Stomach (tissue), 9 donors: ENCODE data around the gene ZFP14. TPM values are rescaled to one million over a fixed set of nuclear protein-coding genes. Genes with fewer than 3 reads are reported as not detected.
A peak's percentile ranks its signal among the peaks of the same experiment; 100 is the strongest.

Experiments used
- DNase-seq, 2 donors: peaks; one replicate each; pipeline versions ENCODE4 v3.0.0 to v3.0.0-alpha.2; 2013 to 2019
- H3K27ac ChIP-seq, 5 donors: fragments of 200-600 bp in 4 of 5; sonication (generic) in 4 of 5; one replicate each; pipeline ENCODE4 v1.5.1; 2013 to 2019; ENCODE audit warnings: mild to moderate bottlenecking in 1 of 5, moderate library complexity in 1 of 5
- H3K27me3 ChIP-seq, 3 donors: fragments of 200-600 bp; sonication (generic); one replicate each; pipeline ENCODE4 v1.5.1; 2017 to 2019; ENCODE audit warnings: mixed run types in 1 of 3
- H3K36me3 ChIP-seq, 4 donors: fragments of 200-600 bp; sonication (generic); 1 replicate in 3 of 4; 2 replicates in 1 of 4; pipeline ENCODE4 v1.5.1; 2016 to 2019
- H3K4me1 ChIP-seq, 4 donors: fragments of 200-600 bp; sonication (generic); one replicate each; pipeline ENCODE4 v1.5.1; 2016 to 2019
- H3K4me3 ChIP-seq, 4 donors: fragments of 200-600 bp; sonication (generic) in 3 of 4; one replicate each; pipeline ENCODE4 v1.5.1; 2016 to 2019; ENCODE audit warnings: mild to moderate bottlenecking in 1 of 4
- H3K9me3 ChIP-seq, 4 donors: fragments of 200-600 bp; sonication (generic); one replicate each; pipeline ENCODE4 v1.5.1; 2016 to 2019
- CTCF ChIP-seq, 7 experiments: fragments of 450-650 bp in 4 of 7; fragments of 200-600 bp in 3 of 7; sonication (generic) in 3 of 7; IDR thresholded peaks; one replicate each; pipeline ENCODE4 v1.5.1; 2016 to 2019; ENCODE audit warnings: antibody characterized with exemption in 7 of 7, control low read depth in 2 of 7, mild to moderate bottlenecking in 1 of 7
- EP300 ChIP-seq: sonication (generic); formaldehyde crosslinking; IDR thresholded peaks from one replicate; pipeline ENCODE4 v1.6.1; 2017; ENCODE audit warnings: antibody characterized with exemption
- POLR2A ChIP-seq, 4 donors: fragments of 450-650 bp; IDR thresholded peaks; one replicate each; pipeline ENCODE4 v1.6.1; 2016; ENCODE audit warnings: antibody characterized with exemption in 4 of 4, control low read depth in 2 of 4, mild to moderate bottlenecking in 1 of 4, moderate library complexity in 1 of 4
- POLR2AphosphoS5 ChIP-seq, 3 donors: sonication (generic); formaldehyde crosslinking; IDR thresholded peaks; one replicate each; pipeline ENCODE4 v1.6.1; 2016; ENCODE audit warnings: antibody characterized with exemption in 3 of 3
- WGBS, 5 donors: extraction: QIAGEN DNeasy Blood & Tissue Kit in 3 of 5; methylation state at CpG; one replicate each; pipeline versions ENCODE4 v1.1.5 to v1.1.7; 2013 to 2018; 5-methylcytosine and 5-hydroxymethylcytosine counted together
- intact Hi-C: fragments of 100-400 bp; cut with DNase I; formaldehyde crosslinking; loops from one replicate; pipeline ENCODE4 v1.15.1; 2023; ENCODE audit warnings: low total_unique reads
- polyA plus RNA-seq, 3 donors: library from polyadenylated mRNA; stranded (reverse); fragments of 200-250 nt; gene quantifications; one replicate each; pipeline ENCODE4 v1.2.3, GENCODE V29; 2013
- total RNA-seq, 5 donors: library from RNA; depleted of rRNA; stranded (reverse); fragments of >200 nt; gene quantifications; one replicate each; pipeline versions ENCODE4 v1.1.0 to v1.2.3, GENCODE V29; 2014 to 2016
- donor health status: healthy with polysubstance abuse.
- donor health status: Bipolar disorder and iron deficiency.
- donor health status: healthy.

The ZFP14 gene
- total and polyA plus RNA-seq, 8 donors = 0.29 to 9.2 (median 2.7) TPM

GRCh38 chr19:36420961-36421748 is 42.2 kb upstream of the ZFP14 start:
- intact Hi-C loops = no loop called here
- 9 to 16% (median 14%) methylated on average over 21 to 60 of the region's 61 CpGs for WGBS, 5 donors
- peaks cover 0 to under 1% (median 0%) of the 10 kb centered on the region in 4 donors for H3K36me3 ChIP-seq
- peak overlapping the region in 3 of 5 donors; percentile 38 to 55 (median 50) for H3K27ac ChIP-seq
- peak overlapping the region; percentile 35 to 52 (median 44) for H3K4me3 ChIP-seq
- H3K27me3 ChIP-seq = peaks cover 0 to 23% (median 8%) of the 10 kb centered on the region in 3 donors
- peaks cover 4 to 61% (median 23%) of the 10 kb centered on the region in 4 donors for H3K9me3 ChIP-seq
- H3K4me1 ChIP-seq = peaks cover 9 to 29% (median 20%) of the 10 kb centered on the region in 4 donors
- peak in 1 of 2 donors; percentile 81 for DNase-seq
- no peak for TF ChIP-seq EP300
- TF ChIP-seq POLR2AphosphoS5 (IDR thresholded peaks at IDR 0.05) = no peak
- TF ChIP-seq POLR2A (IDR thresholded peaks at IDR 0.05) = no peak
- TF ChIP-seq CTCF (IDR thresholded peaks at IDR 0.05) = no peak

- H3K9me3 ChIP-seq = peaks cover 4 to 49% (median 25%) of the 10 kb centered on the region in 4 donors
- H3K4me1 ChIP-seq = peaks cover 9 to 29% (median 20%) of the 10 kb centered on the region in 4 donors
- 1 to 2% (median 1%) methylated on average over 54 to 70 of the region's 70 CpGs for WGBS, 5 donors
- intact Hi-C loops = no loop called here
- H3K27me3 ChIP-seq = peaks cover 0 to 23% (median 8%) of the 10 kb centered on the region in 3 donors
- DNase-seq = peak; percentile 58 to 96
- H3K27ac ChIP-seq = peak within 1 kb of the TSS; percentile 79 to 90 (median 85)
- H3K4me3 ChIP-seq = peak within 1 kb of the TSS; percentile 60 to 71 (median 66)
- TF ChIP-seq CTCF (IDR thresholded peaks at IDR 0.05) = no peak
- TF ChIP-seq EP300 = no peak
- no peak for TF ChIP-seq POLR2A (IDR thresholded peaks at IDR 0.05)
- peak; percentile 40 to 66 (median 58) for TF ChIP-seq POLR2AphosphoS5 (IDR thresholded peaks at IDR 0.05)
- H3K36me3 ChIP-seq = peaks cover 0 to 7% (median 0%) of the 10 kb centered on the region in 4 donors
Observed at GRCh38 chr19:36418287-36419001, 39.4 kb upstream of the ZFP14 start, which contains the start of gene ZFP82. Gene ZFP82, minus strand, starts transcription at chr19:36418644. Its CDS starts 8,855 bp downstream, at chr19:36409789.

GRCh38 chr19:36417752-36418286 is 38.8 kb upstream of the ZFP14 start:
- peak overlapping the region; percentile 79 to 90 (median 85) for H3K27ac ChIP-seq
- peak overlapping the region; percentile 60 to 71 (median 66) for H3K4me3 ChIP-seq
- WGBS, 5 donors = 8 to 30% (median 20%) methylated on average over 24 to 25 of the region's 25 CpGs
- intact Hi-C loops = no loop called here
- peaks cover 0 to 23% (median 8%) of the 10 kb centered on the region in 3 donors for H3K27me3 ChIP-seq
- peaks cover 9 to 29% (median 20%) of the 10 kb centered on the region in 4 donors for H3K4me1 ChIP-seq
- peaks cover 4 to 48% (median 26%) of the 10 kb centered on the region in 4 donors for H3K9me3 ChIP-seq
- DNase-seq = no peak
- H3K36me3 ChIP-seq = peaks cover 0 to 13% (median 3%) of the 10 kb centered on the region in 4 donors
- TF ChIP-seq POLR2A (IDR thresholded peaks at IDR 0.05) (no peak), CTCF (IDR thresholded peaks at IDR 0.05) (no peak), POLR2AphosphoS5 (IDR thresholded peaks at IDR 0.05) (no peak), EP300 (no peak)

- WGBS, 5 donors = 83 to 97% (median 94%) methylated on average over 5 of the region's 5 CpGs
- no peak for DNase-seq
- Histone ChIP-seq H3K27me3 (no peaks in the 10 kb centered on the region), H3K27ac (no peak overlapping the region), H3K4me3 (no peak overlapping the region), H3K9me3 (peaks cover 0 to 74% (median 33%) of the 10 kb centered on the region in 4 donors), H3K4me1 (no peaks in the 10 kb centered on the region), H3K36me3 (peaks cover 19 to 76% (median 59%) of the 10 kb centered on the region in 4 donors)
- TF ChIP-seq EP300 (no peak), POLR2A (IDR thresholded peaks at IDR 0.05) (no peak), POLR2AphosphoS5 (IDR thresholded peaks at IDR 0.05) (no peak), CTCF (IDR thresholded peaks at IDR 0.05) (no peak)
- intact Hi-C loops = no loop called here
Observed at GRCh38 chr19:36409841-36410240, 30.8 kb upstream of the ZFP14 start.
